IMR-90 (cell line): ENCODE results near the gene RHEX. TPM values are rescaled to one million over a fixed set of nuclear protein-coding genes. Genes with fewer than 3 reads are reported as not detected.

ENCODE experiments used
- ATAC-seq: fragments of 200-7000 bp; cut with Tn5 transposase; 2 replicates; pipeline ENCODE4 v1.9.1; 2020; ENCODE audit warnings: low read depth, mild to moderate bottlenecking, moderate library complexity
- BruUV-seq: library from RNA; stranded (reverse); fragments of 400-500 nt; replicated peaks from 2 replicates; lab custom pipeline; 2021; lab: Mats Ljungman, UMichigan
- CTCF ChIA-PET: fragments of 300-600 bp; formaldehyde crosslinking; extraction: SDS; loops from one replicate; lab custom pipeline; 2021; ENCODE audit warnings: antibody characterized with exemption; lab: Yijun Ruan, JAX
- POLR2A ChIA-PET: fragments of 300-600 bp; sonication (Branson Sonifier 250); formaldehyde crosslinking; loops from one replicate; lab custom pipeline; 2022; ENCODE audit warnings: antibody characterized with exemption; ENCODE audit not compliant: unreplicated experiment; lab: Charles Lee
- DNase-seq: peaks from one replicate; pipeline ENCODE4 v3.0.0; 2013
- H2AFZ ChIP-seq: replicated peaks from 2 replicates; pipeline ENCODE3; 2013; ENCODE audit warnings: low read length, mild to moderate bottlenecking; ENCODE audit not compliant: poor library complexity
- H2AK5ac ChIP-seq: 2 replicates; pipeline ENCODE4 v1.6.1; 2013; ENCODE audit warnings: low read depth, low read length, inconsistent platforms
- H2AK9ac ChIP-seq: replicated peaks from 2 replicates; pipeline ENCODE3; 2013; ENCODE audit warnings: mild to moderate bottlenecking, low read depth, low read length, moderate library complexity; ENCODE audit not compliant: poor library complexity
- H2BK120ac ChIP-seq: 2 replicates; pipeline ENCODE4 v1.6.1; 2013; ENCODE audit warnings: low read depth, low read length, inconsistent platforms
- H2BK15ac ChIP-seq: 3 replicates; pipeline ENCODE4 v1.6.1; 2013; ENCODE audit warnings: low read depth, low read length, inconsistent platforms
- H2BK20ac ChIP-seq: 2 replicates; pipeline ENCODE4 v1.6.1; 2013; ENCODE audit warnings: low read depth, mild to moderate bottlenecking, inconsistent platforms, low read length, moderate library complexity
- H2BK5ac ChIP-seq: 2 replicates; pipeline ENCODE4 v1.6.1; 2013; ENCODE audit warnings: mild to moderate bottlenecking, low read depth, low read length, inconsistent platforms; ENCODE audit not compliant: poor library complexity, severe bottlenecking
- H3K14ac ChIP-seq: replicated peaks from 2 replicates; pipeline ENCODE4 v1.6.1; 2013; ENCODE audit warnings: low read depth, low read length, inconsistent platforms
- H3K18ac ChIP-seq: 2 replicates; pipeline ENCODE4 v1.6.1; 2013; ENCODE audit warnings: low read depth, low read length, control low read depth
- H3K23ac ChIP-seq: 2 replicates; pipeline ENCODE4 v1.6.1; 2013; ENCODE audit warnings: low read depth, low read length, inconsistent platforms
- H3K27ac ChIP-seq: 2 replicates; pipeline ENCODE4 v1.5.1; 2013; ENCODE audit warnings: mild to moderate bottlenecking, control low read depth, low read length; ENCODE audit not compliant: insufficient read depth
- H3K27me3 ChIP-seq: 2 replicates; pipeline ENCODE4 v1.6.1; 2013; ENCODE audit warnings: low read length; ENCODE audit not compliant: control insufficient read depth, insufficient read depth
- H3K36me3 ChIP-seq: 2 replicates; pipeline ENCODE4 v1.6.1; 2013; ENCODE audit warnings: low read length, mixed read lengths; ENCODE audit not compliant: control insufficient read depth, insufficient read depth
- H3K4ac ChIP-seq: 2 replicates; pipeline ENCODE4 v1.6.1; 2013; ENCODE audit warnings: low read depth, low read length, inconsistent platforms
- H3K4me1 ChIP-seq: 2 replicates; pipeline ENCODE4 v1.6.1; 2013; ENCODE audit warnings: low read length, mixed read lengths; ENCODE audit not compliant: control insufficient read depth, insufficient read depth
- H3K4me2 ChIP-seq: 2 replicates; pipeline ENCODE4 v1.6.1; 2013; ENCODE audit warnings: low read depth, mild to moderate bottlenecking, control low read depth, low read length, moderate library complexity
- H3K4me3 ChIP-seq: 2 replicates; pipeline ENCODE4 v1.5.1; 2013; ENCODE audit warnings: low read depth, mild to moderate bottlenecking, control low read depth, low read length, moderate library complexity; ENCODE audit not compliant: insufficient read depth
- H3K56ac ChIP-seq: 2 replicates; pipeline ENCODE4 v1.6.1; 2013; ENCODE audit warnings: low read length, inconsistent platforms; ENCODE audit not compliant: insufficient read depth; ENCODE audit errors: extremely low read depth
- H3K79me1 ChIP-seq, 2 experiments: 2 replicates each; pipeline ENCODE4 v1.6.1; 2013; ENCODE audit warnings: low read length in 2 of 2, inconsistent platforms in 1 of 2, low read depth in 1 of 2
- H3K9ac ChIP-seq: 2 replicates; pipeline ENCODE4 v1.6.1; 2013; ENCODE audit warnings: low read depth, low read length, control low read depth
- H3K9me1 ChIP-seq: 2 replicates; pipeline ENCODE4 v1.6.1; 2013; ENCODE audit warnings: low read length, inconsistent platforms; ENCODE audit not compliant: insufficient read depth
- H3K9me3 ChIP-seq: 2 replicates; pipeline ENCODE4 v1.6.1; 2013; ENCODE audit warnings: low read length; ENCODE audit not compliant: control insufficient read depth, insufficient read depth
- H4K20me1 ChIP-seq: 2 replicates; pipeline ENCODE4 v1.6.1; 2013; ENCODE audit warnings: low read length, inconsistent platforms; ENCODE audit not compliant: insufficient read depth
- H4K5ac ChIP-seq: 2 replicates; pipeline ENCODE4 v1.6.1; 2013; ENCODE audit warnings: mild to moderate bottlenecking, low read depth, low read length, control low read depth
- H4K8ac ChIP-seq, 2 experiments: 2 replicates each; pipeline ENCODE4 v1.6.1; 2013; ENCODE audit warnings: low read depth in 2 of 2, low read length in 2 of 2, control low read depth in 1 of 2, inconsistent platforms in 1 of 2
- H4K91ac ChIP-seq: 2 replicates; pipeline ENCODE4 v1.6.1; 2013; ENCODE audit warnings: low read depth, low read length, inconsistent platforms; ENCODE audit not compliant: insufficient read depth
- CTCF ChIP-seq: conservative IDR thresholded peaks from 2 replicates; pipeline ENCODE4 v1.5.1; 2012; ENCODE audit warnings: mild to moderate bottlenecking, low read depth, low read length, improper control_type of control experiment
- RFX5 ChIP-seq: IDR thresholded peaks from 2 replicates; pipeline ENCODE4 v1.8.0; 2012; ENCODE audit warnings: low read depth, mild to moderate bottlenecking, low read length, moderate library complexity
- SMC3 ChIP-seq: fragments of 150-350 bp; IDR thresholded peaks from 2 replicates; pipeline ENCODE4 v1.6.1; 2016; ENCODE audit warnings: low read depth, mild to moderate bottlenecking, antibody characterized with exemption, low read length, moderate library complexity
- WGBS, 2 experiments: methylation state at CpG; one replicate each; pipeline versions ENCODE4 v1.1.5 to v1.1.7; 2013; ENCODE audit warnings: missing lambda C conversion rate in 2 of 2; ENCODE audit not compliant: insufficient read length in 1 of 2; ENCODE audit errors: extremely low coverage in 2 of 2; 5-methylcytosine and 5-hydroxymethylcytosine counted together
- dilution Hi-C: fragments of 300-500 bp; cut with HindIII; formaldehyde crosslinking; loops from one replicate; pipeline ENCODE4 v1.14.3; 2018; ENCODE audit warnings: low sequenced_read_pairs; ENCODE audit not compliant: unreplicated experiment
- in situ Hi-C: fragments of 300-500 bp; cut with MboI; formaldehyde crosslinking; loops from 3 replicates; pipeline ENCODE4 v1.14.3; 2019; ENCODE audit warnings: low sequenced_read_pairs, inconsistent platforms, mixed read lengths
- intact Hi-C: fragments of 100-400 bp; cut with micrococcal nuclease; formaldehyde crosslinking; loops from 2 replicates; pipeline ENCODE4 v1.10.0; 2022
- polyA plus RNA-seq, 3 experiments: library from polyadenylated mRNA; depleted of rRNA; stranded (reverse); fragments of >200 nt; gene quantifications; 2 replicates each; pipeline ENCODE4 v1.2.3, GENCODE V29; 2012; ENCODE audit warnings: low replicate concordance in 1 of 3
- total RNA-seq: library from RNA; depleted of rRNA; stranded (reverse); fragments of >200 nt; gene quantifications from 2 replicates; pipeline ENCODE4 v1.2.3, GENCODE V29; 2012

The RHEX gene
- total and polyA plus RNA-seq, 2 of the 4 experiments (the other 2 are of a cell fraction) = not detected

DNA sequence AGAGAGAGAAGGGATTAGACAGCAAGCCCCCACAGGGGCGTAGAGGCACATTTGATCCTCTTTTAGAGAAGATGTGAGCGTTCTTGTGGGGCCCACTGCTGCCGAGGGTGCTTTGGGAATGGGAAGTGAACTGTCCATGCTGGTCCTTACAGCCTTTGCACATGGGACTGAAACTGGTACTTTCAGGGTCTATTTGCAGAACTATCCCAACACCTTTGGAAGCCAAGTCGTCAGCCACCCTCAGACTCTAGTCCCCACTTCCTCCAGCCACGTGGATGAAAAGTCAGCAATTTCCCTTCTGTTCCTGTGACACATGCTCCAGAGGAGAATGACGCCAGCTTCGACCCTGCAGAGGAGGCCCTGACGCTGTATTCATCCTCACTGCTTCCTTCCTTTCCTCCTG is 47.2 kb upstream of the RHEX start:
- Histone ChIP-seq H2BK20ac (no peak overlapping the region), H2BK120ac (no peak overlapping the region), H3K23ac (no peak overlapping the region), H4K91ac (no peak overlapping the region), H3K4me1 (peaks cover 18% of the 10 kb centered on the region), H3K36me3 (no peaks in the 10 kb centered on the region), H3K4me3 (no peak overlapping the region), H3K56ac (no peak overlapping the region), H4K20me1 (no peaks in the 10 kb centered on the region), H2AK9ac (no peak overlapping the region), H4K5ac (no peak overlapping the region), H3K4me2 (no peak overlapping the region), H2AK5ac (no peak overlapping the region), H3K14ac (no peak overlapping the region), H2AFZ (no peak overlapping the region), H2BK15ac (no peak overlapping the region), H3K18ac (no peak overlapping the region), H3K9ac (no peak overlapping the region), H3K4ac (no peak overlapping the region), H4K8ac (no peak overlapping the region), H2BK5ac (no peak overlapping the region), H3K9me3 (no peaks in the 10 kb centered on the region), H3K79me1 (peaks cover 0 to 7% of the 10 kb centered on the region in 2 experiments; a peak in 2 of 4 replicates), H3K9me1 (peaks cover 19% of the 10 kb centered on the region), H3K27me3 (peaks cover 2% of the 10 kb centered on the region), H3K27ac (no peak overlapping the region)
- WGBS, 2 experiments = 50% methylated on average over 2 of the region's 8 CpGs; no CpG with 5 or more reads in 1 of the 2 experiments
- BruUV-seq = no TSS peak
- ChIA-PET POLR2A (no interaction called here), CTCF (no interaction called here)
- intact Hi-C loops (no loop called here), in situ Hi-C loops (no loop called here), dilution Hi-C loops (no loop called here)
- no peak for ATAC-seq
- no peak for DNase-seq
- no peak for TF ChIP-seq SMC3
- TF ChIP-seq RFX5 = no peak
- TF ChIP-seq CTCF = no peak
